Duodenal mucosa (tissue), 2 donors: ENCODE results near the gene TBRG4.

Experiments
- H3K27ac ChIP-seq: one replicate; pipeline ENCODE4 v1.7.0; 2013; ENCODE audit warnings: low read depth, low read length
- H3K27me3 ChIP-seq, 2 donors: one replicate each; pipeline ENCODE4 v1.7.0; 2013; ENCODE audit warnings: low read length in 2 of 2, control low read depth in 1 of 2; ENCODE audit not compliant: insufficient read depth in 2 of 2, control insufficient read depth in 1 of 2
- H3K36me3 ChIP-seq, 2 donors: one replicate each; pipeline ENCODE4 v1.7.0; 2013; ENCODE audit warnings: low read length in 2 of 2, control low read depth in 1 of 2; ENCODE audit not compliant: insufficient read depth in 2 of 2, control insufficient read depth in 1 of 2
- H3K4me1 ChIP-seq, 2 donors: one replicate each; pipeline ENCODE4 v1.7.0; 2013; ENCODE audit warnings: low read length in 2 of 2, control low read depth in 1 of 2; ENCODE audit not compliant: insufficient read depth in 2 of 2, control insufficient read depth in 1 of 2
- H3K4me3 ChIP-seq, 2 donors: one replicate each; pipeline ENCODE4 v1.7.0; 2013; ENCODE audit warnings: low read length in 2 of 2, low read depth in 1 of 2
- H3K9ac ChIP-seq, 2 donors: one replicate each; pipeline ENCODE4 v1.7.0; 2013; ENCODE audit warnings: low read length in 2 of 2, low read depth in 1 of 2
- H3K9me3 ChIP-seq, 2 donors: one replicate each; pipeline ENCODE4 v1.7.0; 2013; ENCODE audit warnings: low read length in 2 of 2, control low read depth in 1 of 2; ENCODE audit not compliant: control insufficient read depth in 1 of 2

The TBRG4 gene

DNA sequence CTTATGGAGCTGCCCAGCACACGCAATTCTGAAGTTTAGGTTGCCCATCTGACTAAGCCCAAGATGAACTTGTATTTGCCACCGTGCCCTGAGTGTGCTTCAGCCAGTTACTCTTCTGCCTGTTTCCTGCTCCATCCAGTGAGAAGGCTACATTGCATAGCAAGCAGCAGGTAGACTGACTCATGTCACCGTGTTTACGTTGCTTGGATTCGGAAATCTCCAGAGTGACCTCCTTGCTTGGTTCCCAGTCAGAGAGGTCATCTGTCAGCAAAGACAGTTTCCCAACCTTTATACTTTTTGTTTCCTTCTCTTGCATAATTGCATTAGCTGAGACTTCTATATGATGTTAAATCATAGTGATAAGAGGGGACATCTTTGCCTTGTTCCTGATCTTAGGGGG is 53.6 kb downstream of the TBRG4 start:
- Histone ChIP-seq H3K36me3 (peaks cover 0 to 9% of the 10 kb centered on the region in 2 donors), H3K9me3 (no peaks in the 10 kb centered on the region), H3K4me1 (no peaks in the 10 kb centered on the region), H3K4me3 (no peak overlapping the region), H3K9ac (no peak overlapping the region), H3K27ac (no peak overlapping the region), H3K27me3 (no peaks in the 10 kb centered on the region)

DNA sequence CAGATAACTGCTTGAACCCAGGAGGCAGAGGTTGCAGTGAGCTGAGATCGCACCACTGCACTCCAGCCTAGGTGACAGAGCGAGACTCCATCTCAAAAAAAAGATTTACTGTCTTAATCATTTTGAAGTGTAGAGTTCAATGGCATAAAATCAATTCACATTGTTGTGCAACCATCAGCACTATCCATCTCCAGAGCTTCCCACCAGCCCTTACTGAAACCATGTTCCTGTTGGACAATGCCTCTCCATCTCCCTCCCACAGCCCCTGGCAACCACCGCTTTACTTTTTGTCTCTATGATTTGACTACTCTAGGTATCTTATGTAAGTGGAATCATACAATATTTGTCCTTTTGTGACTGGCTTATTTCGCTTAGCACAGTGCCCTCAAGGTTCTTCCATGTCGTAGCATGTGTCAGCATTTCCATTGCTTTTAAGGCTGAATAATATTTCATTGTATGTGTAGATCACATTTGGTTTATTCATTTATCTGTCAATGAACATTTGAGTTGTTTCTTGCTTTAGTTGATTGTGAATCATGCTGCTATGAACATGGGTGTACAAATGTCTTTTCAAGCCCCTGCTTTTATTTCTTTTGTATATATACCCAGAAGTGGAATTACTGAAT is 55.8 kb downstream of the TBRG4 start:
- Histone ChIP-seq H3K4me1 (no peaks in the 10 kb centered on the region), H3K9ac (no peak overlapping the region), H3K27me3 (no peaks in the 10 kb centered on the region), H3K36me3 (peaks cover 4 to 18% of the 10 kb centered on the region in 2 donors), H3K27ac (no peak overlapping the region), H3K9me3 (no peaks in the 10 kb centered on the region), H3K4me3 (no peak overlapping the region)

DNA sequence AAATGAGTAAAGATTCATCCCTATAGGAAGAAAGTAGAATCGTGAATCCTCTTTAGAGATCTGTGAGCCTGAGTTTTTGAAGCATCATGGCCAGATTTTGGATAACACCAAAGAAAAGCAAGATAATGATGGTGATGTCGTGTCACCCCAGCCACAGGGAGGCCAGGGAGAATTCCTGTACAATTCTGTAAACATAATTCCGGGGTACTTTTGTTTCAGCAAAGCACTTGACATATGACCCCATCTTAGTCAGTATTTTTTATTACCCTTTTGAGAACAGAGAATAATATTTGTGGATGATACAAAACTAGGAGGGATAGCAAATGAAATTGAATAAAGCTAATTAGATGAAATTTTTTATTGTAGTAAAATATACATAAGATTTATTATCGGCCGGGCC is 56.5 kb downstream of the TBRG4 start:
- no peak overlapping the region for H3K27ac ChIP-seq
- no peak overlapping the region for H3K4me3 ChIP-seq
- H3K27me3 ChIP-seq: no peaks in the 10 kb centered on the region
- H3K36me3 ChIP-seq: peaks cover 6 to 21% of the 10 kb centered on the region in 2 donors
- H3K4me1 ChIP-seq: no peaks in the 10 kb centered on the region
- H3K9ac ChIP-seq: no peak overlapping the region
- H3K9me3 ChIP-seq: no peaks in the 10 kb centered on the region

DNA sequence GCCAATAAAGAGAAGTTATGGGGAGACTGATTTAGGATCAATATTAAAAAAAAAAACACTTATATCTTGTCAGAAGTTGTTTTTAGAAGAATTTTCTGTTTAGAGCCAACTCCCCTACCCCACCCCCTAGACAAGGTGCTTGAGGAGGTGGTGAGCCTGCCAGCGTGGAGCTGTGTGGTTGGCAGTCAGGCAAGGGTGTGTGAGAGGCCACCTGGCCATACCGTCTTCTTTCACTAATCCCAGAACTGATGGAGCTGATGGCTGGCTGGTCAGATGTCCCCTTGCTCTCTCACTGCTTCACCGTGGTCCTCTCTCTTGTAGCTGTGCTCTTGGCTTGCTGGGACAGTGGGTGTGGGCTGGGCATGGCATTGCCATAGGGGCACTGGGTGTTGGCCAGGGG is 57.1 kb downstream of the TBRG4 start:
- no peak overlapping the region for H3K9ac ChIP-seq
- H3K36me3 ChIP-seq: peaks cover 6 to 24% of the 10 kb centered on the region in 2 donors
- H3K4me1 ChIP-seq: no peaks in the 10 kb centered on the region
- H3K9me3 ChIP-seq: no peaks in the 10 kb centered on the region
- no peak overlapping the region for H3K27ac ChIP-seq
- no peaks in the 10 kb centered on the region for H3K27me3 ChIP-seq
- H3K4me3 ChIP-seq: no peak overlapping the region

DNA sequence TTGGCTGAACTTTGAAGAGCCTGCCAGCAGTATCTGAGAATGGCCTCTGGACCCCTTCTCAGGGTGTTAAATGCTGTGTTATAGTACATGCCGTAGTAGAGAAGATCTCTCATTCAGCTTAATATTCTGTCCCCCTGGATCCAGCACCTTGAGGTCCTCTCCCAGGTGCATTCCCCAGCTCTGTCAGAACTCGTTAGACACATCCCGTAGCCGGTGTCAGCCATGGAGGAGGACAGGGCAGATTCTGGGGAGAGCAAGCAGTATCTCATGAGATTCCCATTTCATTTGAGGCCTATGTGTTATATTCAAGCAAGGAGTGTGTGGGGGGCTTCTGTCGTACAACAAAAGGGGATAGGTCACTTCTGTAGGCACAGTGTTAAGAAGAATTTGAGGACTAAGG is 57.6 kb downstream of the TBRG4 start:
- no peaks in the 10 kb centered on the region for H3K27me3 ChIP-seq
- no peak overlapping the region for H3K9ac ChIP-seq
- peaks cover 6 to 29% of the 10 kb centered on the region in 2 donors for H3K36me3 ChIP-seq
- H3K4me1 ChIP-seq: no peaks in the 10 kb centered on the region
- H3K27ac ChIP-seq: no peak overlapping the region
- H3K4me3 ChIP-seq: no peak overlapping the region
- H3K9me3 ChIP-seq: no peaks in the 10 kb centered on the region

DNA sequence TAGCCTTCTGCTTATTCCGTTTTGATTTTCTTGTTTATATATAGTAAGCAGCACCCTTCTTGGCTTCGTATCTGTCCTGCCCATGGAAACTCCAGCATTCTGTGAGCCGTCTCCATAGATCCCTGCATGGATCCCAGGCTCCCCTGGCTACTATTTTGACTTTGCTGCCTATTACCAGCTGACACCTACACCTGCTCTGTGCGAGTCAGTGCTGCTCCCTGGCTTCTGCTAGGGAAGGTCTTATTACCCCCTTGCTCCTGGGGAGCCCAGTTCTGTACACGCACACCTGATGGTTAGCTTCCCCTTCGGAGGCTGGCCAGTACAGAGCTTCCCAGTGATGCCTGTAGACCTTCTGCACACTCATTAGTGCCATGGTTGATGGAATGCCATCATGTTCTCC is 58.1 kb downstream of the TBRG4 start:
- Histone ChIP-seq H3K27ac (no peak overlapping the region), H3K4me1 (no peaks in the 10 kb centered on the region), H3K4me3 (no peak overlapping the region), H3K9me3 (no peaks in the 10 kb centered on the region), H3K9ac (no peak overlapping the region), H3K36me3 (peaks cover 6 to 32% of the 10 kb centered on the region in 2 donors), H3K27me3 (no peaks in the 10 kb centered on the region)

DNA sequence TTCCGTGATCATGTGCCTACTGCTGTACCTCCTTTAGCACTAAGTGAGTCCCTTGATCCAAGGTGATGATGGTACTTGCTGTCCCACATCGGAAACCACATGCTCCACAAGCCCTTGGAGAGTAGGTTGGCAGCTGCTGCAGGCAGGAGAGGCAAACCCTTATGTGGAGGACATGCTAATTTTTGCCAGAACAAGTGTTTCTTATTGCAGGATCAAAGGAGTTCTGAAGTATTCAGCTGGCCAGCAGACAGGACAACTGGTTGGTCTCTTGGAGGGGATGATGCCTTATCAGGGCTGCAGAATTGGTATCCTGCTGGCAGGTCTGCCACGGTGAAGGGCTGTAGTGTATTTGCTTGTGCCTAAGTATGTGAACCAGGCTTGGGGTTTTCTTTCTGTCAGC is 59.5 kb downstream of the TBRG4 start:
- Histone ChIP-seq H3K9ac (no peak overlapping the region), H3K4me3 (no peak overlapping the region), H3K36me3 (peaks cover 8 to 39% of the 10 kb centered on the region in 2 donors), H3K9me3 (no peaks in the 10 kb centered on the region), H3K27me3 (no peaks in the 10 kb centered on the region), H3K27ac (no peak overlapping the region), H3K4me1 (no peaks in the 10 kb centered on the region)

DNA sequence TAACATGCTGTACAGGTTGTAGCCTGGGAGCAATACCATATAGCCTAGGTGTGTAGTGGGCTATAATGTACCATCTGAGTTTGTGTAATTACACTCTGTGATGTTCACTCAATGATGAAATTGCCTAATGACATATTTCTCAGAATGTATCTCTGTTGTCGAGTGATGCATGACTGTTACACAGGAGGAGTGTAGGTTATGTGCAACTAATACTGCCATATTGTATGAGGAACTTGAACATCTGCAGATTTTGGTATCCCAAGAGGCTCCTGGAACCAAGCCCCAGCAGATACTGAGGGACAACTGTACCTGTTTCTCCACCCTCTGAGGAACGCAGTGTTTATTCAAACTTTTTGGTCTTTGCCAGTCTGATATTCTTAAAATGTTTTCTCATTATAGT is 61.3 kb downstream of the TBRG4 start:
- Histone ChIP-seq H3K9me3 (no peaks in the 10 kb centered on the region), H3K9ac (no peak overlapping the region), H3K27me3 (no peaks in the 10 kb centered on the region), H3K4me3 (no peak overlapping the region), H3K36me3 (peaks cover 11 to 42% of the 10 kb centered on the region in 2 donors), H3K4me1 (no peaks in the 10 kb centered on the region), H3K27ac (no peak overlapping the region)
